SK-N-SH treated with all-trans-retinoic acid at 6 μM for 48 hours (cell line): ENCODE results near the gene DNM2.
A peak's percentile ranks its signal among the peaks of the same experiment; 100 is the strongest.

Source experiments
- ATAC-seq: fragments of 200-7000 bp; cut with Tn5 transposase; 3 replicates; pipeline ENCODE4 v1.9.1; 2020; ENCODE audit warnings: mild to moderate bottlenecking, moderate library complexity
- ARNTL ChIP-seq: fragments of 450-650 bp; formaldehyde crosslinking; IDR thresholded peaks from 2 replicates; pipeline ENCODE4 v1.5.0; 2020; ENCODE audit warnings: low read depth, mild to moderate bottlenecking, moderate library complexity, borderline replicate concordance
- BACH2 ChIP-seq: fragments of 250-450 bp; sonication (Bioruptor Pico); IDR thresholded peaks from 2 replicates; pipeline ENCODE4 v1.9.0; 2021; ENCODE audit warnings: mild to moderate bottlenecking, borderline replicate concordance
- CSDC2 ChIP-seq: fragments of 250-450 bp; sonication (Bioruptor Pico); IDR thresholded peaks from 2 replicates; pipeline ENCODE4 v1.5.0; 2020; ENCODE audit warnings: mild to moderate bottlenecking, moderate library complexity
- ESRRG ChIP-seq: fragments of 250-450 bp; sonication (Bioruptor Pico); IDR thresholded peaks from 2 replicates; pipeline ENCODE4 v1.6.1; 2021; ENCODE audit warnings: mild to moderate bottlenecking
- GLIS3 ChIP-seq: fragments of 250-450 bp; sonication (Bioruptor Pico); IDR thresholded peaks from 2 replicates; pipeline ENCODE4 v1.5.0; 2020; ENCODE audit warnings: mild to moderate bottlenecking, moderate library complexity
- ISL1 ChIP-seq: fragments of 250-450 bp; sonication (Bioruptor Pico); IDR thresholded peaks from 2 replicates; pipeline ENCODE4 v2.1.2; 2022; ENCODE audit warnings: mild to moderate bottlenecking, moderate library complexity
- OSR1 ChIP-seq: fragments of 250-450 bp; sonication (Bioruptor Pico); IDR thresholded peaks from 2 replicates; pipeline ENCODE4 v1.8.0; 2022; ENCODE audit warnings: moderate library complexity, mild to moderate bottlenecking, inconsistent platforms
- PPARA ChIP-seq: fragments of 250-450 bp; sonication (Bioruptor Pico); IDR thresholded peaks from 2 replicates; pipeline ENCODE4 v1.5.0; 2020; ENCODE audit warnings: mild to moderate bottlenecking, borderline replicate concordance
- SNAI2 ChIP-seq: fragments of 250-450 bp; sonication (Bioruptor Pico); IDR thresholded peaks from 2 replicates; pipeline ENCODE4 v1.5.0; 2020; ENCODE audit warnings: mild to moderate bottlenecking, moderate library complexity
- TCF4 ChIP-seq: fragments of 250-450 bp; sonication (Bioruptor Pico); IDR thresholded peaks from 2 replicates; pipeline ENCODE4 v1.8.0; 2021; ENCODE audit warnings: mild to moderate bottlenecking, moderate library complexity, borderline replicate concordance
- TOX ChIP-seq: fragments of 250-450 bp; sonication (Bioruptor Pico); IDR thresholded peaks from 2 replicates; pipeline ENCODE4 v1.8.0; 2021; ENCODE audit warnings: mild to moderate bottlenecking, moderate library complexity, borderline replicate concordance
- ZC3H10 ChIP-seq: fragments of 250-450 bp; sonication (Bioruptor Pico); IDR thresholded peaks from 2 replicates; pipeline ENCODE4 v1.5.1; 2021; ENCODE audit warnings: mild to moderate bottlenecking, moderate library complexity
- ZFP3 ChIP-seq: fragments of 250-450 bp; sonication (Bioruptor Pico); IDR thresholded peaks from 2 replicates; pipeline ENCODE4 v1.5.0; 2020; ENCODE audit warnings: mild to moderate bottlenecking, moderate library complexity
- ZFP30 ChIP-seq: fragments of 450-650 bp; formaldehyde crosslinking; IDR thresholded peaks from 2 replicates; pipeline ENCODE4 v1.5.0; 2022; ENCODE audit warnings: mild to moderate bottlenecking, moderate library complexity
- ZNF565 ChIP-seq: fragments of 450-650 bp; formaldehyde crosslinking; conservative IDR thresholded peaks from 2 replicates; pipeline ENCODE4 v1.5.0; 2020; ENCODE audit warnings: low read depth, mild to moderate bottlenecking, moderate library complexity
- ZNF70 ChIP-seq: fragments of 450-650 bp; formaldehyde crosslinking; IDR thresholded peaks from 2 replicates; pipeline ENCODE4 v1.5.0; 2020; ENCODE audit warnings: mild to moderate bottlenecking, moderate library complexity
- ZNF8 ChIP-seq: fragments of 450-650 bp; formaldehyde crosslinking; IDR thresholded peaks from 2 replicates; pipeline ENCODE4 v1.5.0; 2020; ENCODE audit warnings: mild to moderate bottlenecking, moderate library complexity
- TF ChIP-seq, protein P1 (sequence below): fragments of 250-450 bp; sonication (Bioruptor Pico); IDR thresholded peaks from 2 replicates; pipeline ENCODE4 v1.8.0; 2020; ENCODE audit warnings: mild to moderate bottlenecking, moderate library complexity, borderline replicate concordance
- TF ChIP-seq, protein P2 (sequence below): fragments of 250-450 bp; sonication (Bioruptor Pico); IDR thresholded peaks from 2 replicates; pipeline ENCODE4 v1.5.1; 2021; ENCODE audit warnings: mild to moderate bottlenecking, moderate library complexity
- TF ChIP-seq, protein P3 (sequence below): fragments of 250-450 bp; sonication (Bioruptor Pico); IDR thresholded peaks from 2 replicates; pipeline ENCODE4 v1.5.1; 2020; ENCODE audit warnings: low read depth, mild to moderate bottlenecking, moderate library complexity

The DNM2 gene

DNA sequence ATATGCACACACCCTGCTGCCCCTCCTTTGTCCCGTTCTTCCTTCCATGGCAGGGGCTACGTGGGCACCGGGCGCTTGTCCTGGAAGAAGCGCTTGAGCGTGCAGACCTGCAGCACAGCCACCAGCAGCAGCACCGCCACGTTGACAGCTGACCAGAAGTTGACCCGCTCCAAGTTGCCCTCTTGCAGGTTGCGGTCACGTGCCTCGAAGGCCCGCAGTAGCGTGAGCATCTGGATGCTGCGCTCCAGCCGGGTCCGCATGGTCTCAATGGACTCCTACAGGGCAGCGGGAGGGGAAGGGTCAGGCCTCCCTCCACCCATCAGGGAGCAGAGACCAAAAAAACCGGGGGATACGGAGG is 115.0 kb downstream of the DNM2 start:
- TF ChIP-seq PPARA (CRISPR knock-in tag) (no peak), OSR1 (CRISPR knock-in tag) (no peak), TOX (CRISPR knock-in tag) (no peak), ESRRG (CRISPR knock-in tag) (no peak)
- TF ChIP-seq, protein P1, sequence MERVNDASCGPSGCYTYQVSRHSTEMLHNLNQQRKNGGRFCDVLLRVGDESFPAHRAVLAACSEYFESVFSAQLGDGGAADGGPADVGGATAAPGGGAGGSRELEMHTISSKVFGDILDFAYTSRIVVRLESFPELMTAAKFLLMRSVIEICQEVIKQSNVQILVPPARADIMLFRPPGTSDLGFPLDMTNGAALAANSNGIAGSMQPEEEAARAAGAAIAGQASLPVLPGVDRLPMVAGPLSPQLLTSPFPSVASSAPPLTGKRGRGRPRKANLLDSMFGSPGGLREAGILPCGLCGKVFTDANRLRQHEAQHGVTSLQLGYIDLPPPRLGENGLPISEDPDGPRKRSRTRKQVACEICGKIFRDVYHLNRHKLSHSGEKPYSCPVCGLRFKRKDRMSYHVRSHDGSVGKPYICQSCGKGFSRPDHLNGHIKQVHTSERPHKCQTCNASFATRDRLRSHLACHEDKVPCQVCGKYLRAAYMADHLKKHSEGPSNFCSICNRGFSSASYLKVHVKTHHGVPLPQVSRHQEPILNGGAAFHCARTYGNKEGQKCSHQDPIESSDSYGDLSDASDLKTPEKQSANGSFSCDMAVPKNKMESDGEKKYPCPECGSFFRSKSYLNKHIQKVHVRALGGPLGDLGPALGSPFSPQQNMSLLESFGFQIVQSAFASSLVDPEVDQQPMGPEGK (CRISPR knock-in tag), result no peak
- TF ChIP-seq, protein P2, sequence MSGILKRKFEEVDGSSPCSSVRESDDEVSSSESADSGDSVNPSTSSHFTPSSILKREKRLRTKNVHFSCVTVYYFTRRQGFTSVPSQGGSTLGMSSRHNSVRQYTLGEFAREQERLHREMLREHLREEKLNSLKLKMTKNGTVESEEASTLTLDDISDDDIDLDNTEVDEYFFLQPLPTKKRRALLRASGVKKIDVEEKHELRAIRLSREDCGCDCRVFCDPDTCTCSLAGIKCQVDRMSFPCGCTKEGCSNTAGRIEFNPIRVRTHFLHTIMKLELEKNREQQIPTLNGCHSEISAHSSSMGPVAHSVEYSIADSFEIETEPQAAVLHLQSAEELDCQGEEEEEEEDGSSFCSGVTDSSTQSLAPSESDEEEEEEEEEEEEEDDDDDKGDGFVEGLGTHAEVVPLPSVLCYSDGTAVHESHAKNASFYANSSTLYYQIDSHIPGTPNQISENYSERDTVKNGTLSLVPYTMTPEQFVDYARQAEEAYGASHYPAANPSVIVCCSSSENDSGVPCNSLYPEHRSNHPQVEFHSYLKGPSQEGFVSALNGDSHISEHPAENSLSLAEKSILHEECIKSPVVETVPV (CRISPR knock-in tag), result no peak
- no peak for ATAC-seq

DNA sequence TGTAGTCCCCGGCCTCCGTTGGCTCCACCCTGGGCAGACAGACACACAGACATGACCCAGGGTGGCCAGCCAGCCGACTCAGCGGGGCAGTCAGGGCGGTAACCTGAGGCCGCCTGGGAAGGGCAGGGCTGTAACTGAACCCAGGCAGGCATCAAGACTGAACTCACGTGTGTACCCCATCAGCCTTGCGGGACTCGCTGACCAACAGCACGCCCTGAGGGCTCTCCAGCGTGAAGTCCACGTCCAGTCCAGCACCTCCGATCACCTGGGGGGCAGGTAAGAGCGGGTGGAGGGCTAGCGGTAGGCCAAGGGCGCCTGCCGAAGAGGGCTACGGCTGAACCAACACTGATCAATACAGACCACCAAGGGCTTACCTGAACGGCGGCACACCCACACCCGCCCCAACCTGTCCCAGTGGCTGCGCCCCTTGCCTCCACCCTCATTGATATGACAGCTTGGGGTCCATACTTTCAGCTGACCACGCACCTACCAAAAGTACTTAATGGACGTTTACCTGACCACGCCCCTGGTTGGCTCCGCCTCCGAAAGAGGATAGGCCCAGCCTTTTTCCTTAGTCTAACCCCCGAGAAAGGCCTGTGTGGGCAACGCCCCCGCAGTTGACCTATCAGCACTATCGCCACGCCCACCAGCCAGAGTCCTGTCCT is 117.3 kb downstream of the DNM2 start:
- peak; percentile 91 for ATAC-seq
- TF ChIP-seq ARNTL (CRISPR knock-in tag), result no peak
- TF ChIP-seq, protein P3, sequence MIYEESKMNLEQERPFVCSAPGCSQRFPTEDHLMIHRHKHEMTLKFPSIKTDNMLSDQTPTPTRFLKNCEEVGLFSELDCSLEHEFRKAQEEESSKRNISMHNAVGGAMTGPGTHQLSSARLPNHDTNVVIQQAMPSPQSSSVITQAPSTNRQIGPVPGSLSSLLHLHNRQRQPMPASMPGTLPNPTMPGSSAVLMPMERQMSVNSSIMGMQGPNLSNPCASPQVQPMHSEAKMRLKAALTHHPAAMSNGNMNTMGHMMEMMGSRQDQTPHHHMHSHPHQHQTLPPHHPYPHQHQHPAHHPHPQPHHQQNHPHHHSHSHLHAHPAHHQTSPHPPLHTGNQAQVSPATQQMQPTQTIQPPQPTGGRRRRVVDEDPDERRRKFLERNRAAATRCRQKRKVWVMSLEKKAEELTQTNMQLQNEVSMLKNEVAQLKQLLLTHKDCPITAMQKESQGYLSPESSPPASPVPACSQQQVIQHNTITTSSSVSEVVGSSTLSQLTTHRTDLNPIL, result no peak
- no peak for TF ChIP-seq ZFP30 (CRISPR knock-in tag)
- no peak for TF ChIP-seq GLIS3
- TF ChIP-seq OSR1 (CRISPR knock-in tag), result no peak
- TF ChIP-seq SNAI2 (CRISPR knock-in tag), result no peak
- TF ChIP-seq, protein P2 (CRISPR knock-in tag), result no peak
- TF ChIP-seq ZNF70 (CRISPR knock-in tag), result no peak
- TF ChIP-seq, all 23 proteins: peak for 0

DNA sequence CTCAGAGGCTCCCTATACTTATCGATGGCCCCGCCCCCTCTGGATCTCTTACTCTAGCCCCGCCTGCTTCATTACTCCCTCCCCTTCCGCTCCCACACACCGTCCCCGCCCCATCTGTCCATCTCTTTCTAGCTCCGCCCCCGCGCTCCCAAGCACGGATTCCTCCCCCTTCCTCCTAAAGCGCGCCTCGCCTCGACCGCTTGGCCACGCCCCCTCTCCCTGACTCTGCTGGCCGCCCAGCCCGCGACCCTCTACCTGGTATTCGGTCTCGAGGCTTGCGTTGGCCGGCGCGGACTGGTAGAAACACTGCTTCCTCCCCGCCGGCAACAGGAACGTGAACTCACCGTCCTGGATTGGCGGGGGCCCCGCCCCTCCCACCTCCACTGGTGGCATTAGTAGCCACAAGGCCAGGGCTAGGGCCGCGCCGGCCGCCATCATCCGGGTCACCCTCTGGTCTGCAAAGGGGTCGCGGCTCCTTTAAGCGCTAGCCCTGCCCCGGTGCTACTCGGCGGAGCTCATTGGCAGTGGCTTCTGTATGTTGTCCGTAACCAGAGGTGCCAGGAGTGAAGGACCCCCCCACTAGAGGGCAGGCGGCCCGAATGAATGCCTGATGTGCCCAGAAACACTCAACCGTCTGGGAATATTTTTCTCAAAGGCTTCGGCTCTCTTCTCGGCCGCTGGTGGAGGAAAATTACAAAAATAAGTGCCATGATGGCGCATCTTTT is 118.0 kb downstream of the DNM2 start, which contains the start of gene TMED1:
Gene TMED1, minus strand, starts transcription at position 459 of the 725 bp plus-strand sequence. Its CDS starts 21 bp downstream, at position 438.
- ATAC-seq, result peak; percentile 95

DNA sequence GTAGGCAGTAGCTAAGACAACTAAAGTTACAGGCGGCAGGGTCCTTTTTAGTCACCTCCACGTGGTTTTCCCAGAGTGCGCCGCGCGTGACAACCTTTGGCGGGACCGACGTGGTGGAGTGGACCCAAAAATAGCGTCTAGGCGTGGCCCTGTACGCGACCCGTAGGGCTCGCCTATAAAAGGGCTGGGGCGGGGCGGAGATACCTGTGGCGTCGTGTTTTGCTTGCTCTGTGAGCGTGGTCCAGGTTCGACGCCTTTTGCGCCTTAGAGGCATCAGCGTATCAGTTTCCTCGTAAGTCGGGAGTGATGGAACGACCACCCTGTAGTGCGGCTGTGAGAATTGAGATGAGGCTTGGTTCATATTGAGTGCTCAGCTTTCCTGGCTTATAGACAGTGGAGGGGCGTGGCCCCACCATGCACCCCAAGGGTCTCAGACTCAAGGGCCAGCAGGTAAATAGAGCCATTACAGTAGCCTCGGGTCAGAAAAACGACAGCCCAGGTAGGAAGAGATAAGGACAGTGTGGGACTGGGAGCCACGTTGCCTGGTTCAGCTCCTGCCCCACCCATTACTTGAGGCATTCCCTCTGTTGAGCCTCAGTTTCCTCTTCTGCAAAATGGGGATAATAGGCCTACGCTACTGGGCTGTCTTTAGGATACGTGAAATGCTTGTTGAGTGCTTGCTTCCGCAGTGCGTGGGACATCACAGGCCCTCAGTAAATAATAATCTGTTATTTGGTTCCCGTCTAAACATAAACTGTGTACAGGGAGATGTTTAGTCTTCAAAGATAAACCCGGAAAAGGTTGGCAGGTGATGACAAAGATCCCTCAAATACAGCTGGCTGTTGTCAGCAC is 118.8 kb downstream of the DNM2 start:
- ATAC-seq, result no peak
- no peak for TF ChIP-seq OSR1 (CRISPR knock-in tag)
- TF ChIP-seq ZNF565 (CRISPR knock-in tag), result no peak
- no peak for TF ChIP-seq TCF4 (CRISPR knock-in tag)
- TF ChIP-seq ZFP30 (CRISPR knock-in tag), result peak; percentile 36; the same call in 1 of the 2 replicates
- TF ChIP-seq ESRRG (CRISPR knock-in tag), result no peak
- 0 out of 2 replicates have a peak, but pooled peaks have one; percentile 22 for TF ChIP-seq ZFP3
- TF ChIP-seq ZNF8 (CRISPR knock-in tag), result peak; percentile 44; the same call in 1 of the 2 replicates
- no peak for TF ChIP-seq PPARA (CRISPR knock-in tag)
- TF ChIP-seq ZC3H10 (CRISPR knock-in tag), result no peak
- TF ChIP-seq, protein P3, result no peak
- peak; percentile 56; the same call in 1 of the 2 replicates for TF ChIP-seq ZNF70 (CRISPR knock-in tag)
- no peak for TF ChIP-seq BACH2 (CRISPR knock-in tag)
- TF ChIP-seq GLIS3, result no peak
- TF ChIP-seq TOX (CRISPR knock-in tag), result no peak
- TF ChIP-seq ARNTL (CRISPR knock-in tag), result no peak
- TF ChIP-seq CSDC2 (CRISPR knock-in tag), result no peak

More for the DNA sequence above, 118.0 kb downstream of the DNM2 start, which contains the start of gene TMED1:
- TF ChIP-seq GLIS3 (no peak), ZFP30 (CRISPR knock-in tag) (no peak), ZNF70 (CRISPR knock-in tag) (peak; percentile 8; the same call in 1 of the 2 replicates), BACH2 (CRISPR knock-in tag) (no peak), ZFP3 (0 out of 2 replicates have a peak, but pooled peaks have one; percentile 5), ESRRG (CRISPR knock-in tag) (no peak), ISL1 (CRISPR knock-in tag) (no peak)
- TF ChIP-seq, protein P2 (CRISPR knock-in tag), result no peak
